Measurements from ENCODE around the gene GAA.

GAA gene

GRCh38 chr17:80101011-80101945 is at the start of gene GAA:
GAA (plus strand) TSS chr17:80101581; CDS start chr17:80104587, 3,006 bp downstream.
- peak; percentile 88 for DNase-seq (ENCODE audit: low spot score)

- no peak for DNase-seq (ENCODE audit: low spot score)
Measured at GRCh38 chr17:80051681-80052080, 49.7 kb upstream of the GAA start.

GRCh38 chr17:80053102-80053501 is 48.3 kb upstream of the GAA start:
- DNase-seq (ENCODE audit: low spot score), result no peak

- DNase-seq (ENCODE audit: low spot score), result no peak
Measured at GRCh38 chr17:80055597-80055996, 45.8 kb upstream of the GAA start.

GRCh38 chr17:80058311-80058955 is 42.9 kb upstream of the GAA start:
- DNase-seq (ENCODE audit: low spot score), result no peak

- DNase-seq (ENCODE audit: low spot score), result no peak
Measured at GRCh38 chr17:80060644-80061043, 40.7 kb upstream of the GAA start.

GRCh38 chr17:80061421-80061820 is 40.0 kb upstream of the GAA start:
- DNase-seq (ENCODE audit: low spot score), result no peak

GRCh38 chr17:80063830-80064585 is 37.4 kb upstream of the GAA start:
- DNase-seq (ENCODE audit: low spot score), result no peak

GRCh38 chr17:80064696-80065095 is 36.7 kb upstream of the GAA start:
- DNase-seq (ENCODE audit: low spot score), result no peak

GRCh38 chr17:80065478-80066170 is 35.8 kb upstream of the GAA start:
- DNase-seq (ENCODE audit: low spot score), result no peak

- no peak for DNase-seq (ENCODE audit: low spot score)
Measured at GRCh38 chr17:80067393-80067986, 33.9 kb upstream of the GAA start.

- DNase-seq (ENCODE audit: low spot score), result no peak
Measured at GRCh38 chr17:80068301-80069222, 32.8 kb upstream of the GAA start.

- no peak for DNase-seq (ENCODE audit: low spot score)
Measured at GRCh38 chr17:80070375-80071115, 30.8 kb upstream of the GAA start.

GRCh38 chr17:80071116-80071841 is 30.1 kb upstream of the GAA start:
- no peak for DNase-seq (ENCODE audit: low spot score)

GRCh38 chr17:80072410-80072809 is 29.0 kb upstream of the GAA start:
- no peak for DNase-seq (ENCODE audit: low spot score)

GRCh38 chr17:80080081-80080480 is 21.3 kb upstream of the GAA start:
- DNase-seq (ENCODE audit: low spot score), result no peak

- no peak for DNase-seq (ENCODE audit: low spot score)
Measured at GRCh38 chr17:80081596-80081995, 19.8 kb upstream of the GAA start.

- peak; percentile 64 for DNase-seq (ENCODE audit: low spot score)
Measured at GRCh38 chr17:80082403-80083135, 18.8 kb upstream of the GAA start.
